ENCODE results near the gene PTPN1. TPM values are rescaled to one million over a fixed set of nuclear protein-coding genes. Genes with fewer than 3 reads are reported as not detected.

Gene PTPN1
- total and polyA plus RNA-seq, 2 of the 4 experiments (the other 2 are of a cell fraction) = 31.7 to 37.4 TPM

DNA sequence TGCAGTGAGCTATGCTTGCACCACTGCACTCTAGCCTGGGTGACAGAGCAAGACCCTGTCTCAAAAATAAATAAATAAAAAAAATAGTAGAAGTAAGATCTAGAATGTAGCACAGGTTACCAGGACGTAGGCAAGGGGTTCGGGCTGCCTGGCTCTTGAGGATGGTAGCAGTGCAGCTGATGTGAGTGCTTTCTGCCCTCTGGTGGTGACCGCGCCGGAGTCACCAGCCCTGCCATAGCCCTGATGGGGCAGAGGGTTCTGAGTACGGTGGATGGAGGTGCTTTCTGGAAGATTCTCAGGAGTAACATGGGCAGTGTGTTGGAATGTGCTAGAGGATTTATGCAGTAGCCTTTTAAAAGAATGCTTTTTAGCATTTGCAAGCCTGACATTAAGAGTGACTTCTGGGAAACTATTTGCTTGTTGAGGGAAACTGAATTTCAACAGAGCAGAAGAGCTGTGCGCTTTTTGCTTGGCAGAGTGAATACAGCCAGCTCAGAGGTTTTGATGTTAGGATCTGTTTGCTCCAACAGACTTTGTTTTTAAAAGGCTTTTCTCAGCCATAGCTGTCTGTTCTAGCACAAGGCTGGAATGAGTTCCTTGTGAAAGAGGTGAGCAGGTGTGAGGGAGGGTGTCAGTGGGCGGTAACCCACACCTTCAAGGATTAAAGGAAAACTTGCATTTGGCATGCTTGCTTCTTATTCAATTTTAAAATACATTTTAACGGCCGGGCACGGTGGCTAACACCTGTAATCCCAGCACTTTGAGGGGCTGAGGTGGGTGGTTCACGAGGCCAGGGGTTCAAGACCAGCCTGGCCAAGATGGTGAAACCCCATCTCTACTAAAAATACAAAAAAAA lies 65.9 kb downstream of the PTPN1 start:
- Histone ChIP-seq H3K4ac (ENCODE audit: low read depth, low read length) (no peak overlapping the region), H2BK120ac (ENCODE audit: low read depth, low read length) (peak overlapping the region; percentile 16), H4K20me1 (ENCODE audit: insufficient read depth, low read length) (peaks cover 42% of the 10 kb centered on the region), H3K4me1 (ENCODE audit: control insufficient read depth, insufficient read depth, low read length) (peaks cover 11% of the 10 kb centered on the region), H2AK5ac (ENCODE audit: low read depth, low read length) (peak overlapping the region; percentile 55; the same call in 1 of the 2 replicates), H3K9me3 (ENCODE audit: control insufficient read depth, insufficient read depth, low read length) (no peaks in the 10 kb centered on the region), H3K9ac (ENCODE audit: low read depth, low read length) (no peak overlapping the region), H3K79me1 (ENCODE audit: low read depth in 1 of 2, low read length in 2 of 2) (peaks cover 41 to 81% of the 10 kb centered on the region in 2 experiments), H3K4me3 (ENCODE audit: insufficient read depth, low read depth, low read length) (no peak overlapping the region), H3K18ac (ENCODE audit: low read depth, low read length) (no peak overlapping the region), H3K36me3 (ENCODE audit: control insufficient read depth, insufficient read depth, low read length) (peaks cover 59% of the 10 kb centered on the region), H4K91ac (ENCODE audit: insufficient read depth, low read depth, low read length) (no peak overlapping the region), H2AK9ac (replicated peaks; ENCODE audit: low read depth, low read length, poor library complexity) (no peak overlapping the region), H2AFZ (replicated peaks; ENCODE audit: low read length, poor library complexity) (no peak overlapping the region), H3K56ac (ENCODE audit: extremely low read depth, insufficient read depth, low read length) (no peak overlapping the region), H4K5ac (ENCODE audit: low read depth, low read length) (no peak overlapping the region), H3K9me1 (ENCODE audit: insufficient read depth, low read length) (peaks cover 19% of the 10 kb centered on the region), H3K23ac (ENCODE audit: low read depth, low read length) (no peak overlapping the region), H3K4me2 (ENCODE audit: low read depth, low read length) (no peak overlapping the region), H3K27ac (ENCODE audit: insufficient read depth, low read length) (no peak overlapping the region; the same call in 1 of the 2 replicates), H2BK15ac (ENCODE audit: low read depth, low read length) (no peak overlapping the region), H3K14ac (replicated peaks; ENCODE audit: low read depth, low read length) (no peak overlapping the region), H4K8ac (ENCODE audit: low read depth in 2 of 2, low read length in 2 of 2) (no peak overlapping the region), H3K27me3 (ENCODE audit: control insufficient read depth, insufficient read depth, low read length) (no peaks in the 10 kb centered on the region), H2BK5ac (ENCODE audit: low read depth, low read length, poor library complexity, severe bottlenecking) (no peak overlapping the region), H2BK20ac (ENCODE audit: low read depth, low read length) (peak overlapping the region; percentile 1; the same call in 1 of the 2 replicates)
- intact Hi-C loops (cut with micrococcal nuclease) = loop anchor here (1.0 to 5.0 kb wide), 2 partner anchors 94 to 390 kb away; no protein-coding TSS in a partner anchor
- peak; percentile 74 for ATAC-seq (ENCODE audit: low read depth)
- BruUV-seq (replicated peaks) = no TSS peak
- DNase-seq = peak; percentile 51
- TF ChIP-seq RAD21 (IDR thresholded peaks at IDR 0.05; ENCODE audit: low read length) (peak; percentile 85), SMC3 (IDR thresholded peaks at IDR 0.05; ENCODE audit: low read depth, low read length) (peak; percentile 85), CTCF (conservative IDR thresholded peaks at IDR 0.05; ENCODE audit: low read depth, low read length) (peak; percentile 68), MXI1 (IDR thresholded peaks at IDR 0.05; ENCODE audit: borderline replicate concordance, low read depth, low read length) (no peak)
- in situ Hi-C loops (cut with MboI; ENCODE audit: low sequenced_read_pairs) = loop anchor here (5.0 kb wide), 2 partner anchors 114 to 389 kb away; no protein-coding TSS in a partner anchor
- dilution Hi-C loops (cut with HindIII; ENCODE audit: low sequenced_read_pairs, unreplicated experiment) = no loop called here
- ChIA-PET CTCF (interaction anchor here (0.7 to 1.3 kb wide), 7 partner anchors 8 to 72 kb away, joined by 3 to 6 read pairs (median 3); no protein-coding TSS in a partner anchor), POLR2A (ENCODE audit: unreplicated experiment) (no interaction called here)
- WGBS, 2 experiments (ENCODE audit: extremely low coverage in 2 of 2, insufficient read length in 1 of 2) = 51% methylated on average over 6 of the region's 12 CpGs; no CpG with 5 or more reads in 1 of the 2 experiments
